GM19463 (cell line): ENCODE data around the gene SAMD1.
"Not testable (repeated sequence)": the region's sequence is repeated elsewhere in the genome, so short reads cannot be mapped to it uniquely, and the experiment has no call there.

ENCODE experiments used
- ATAC-seq: cut with Tn5 transposase; IDR thresholded peaks from one replicate; pipeline ENCODE4 v1.9.1; 2021; ENCODE audit warnings: mild to moderate bottlenecking, moderate library complexity; ENCODE audit not compliant: unreplicated experiment

The SAMD1 gene

GRCh38 chr19:14042659-14043608, 47.6 kb downstream of the SAMD1 start:
- not testable (repeated sequence) for ATAC-seq

- ATAC-seq = no peak
Measured at GRCh38 chr19:14039181-14039580, 51.4 kb downstream of the SAMD1 start.
